ENCODE data around the gene CIB2. TPM values are rescaled to one million over a fixed set of nuclear protein-coding genes. Genes with fewer than 3 reads are reported as not detected.

CIB2 gene
- total and polyA plus RNA-seq, 2 experiments from 2014 or later, result 59.5 to 64.4 TPM

GRCh38 chr15:78090422-78091063 lies 40.7 kb downstream of the CIB2 start (continued):
- TF ChIP-seq ZNF462 (CRISPR knock-in tag; IDR thresholded peaks at IDR 0.05) (no peak), POLR2AphosphoS5 (IDR thresholded peaks at IDR 0.05; ENCODE audit: low read depth) (no peak), STAT1 (IDR thresholded peaks at IDR 0.05; ENCODE audit: unreplicated experiment) (no peak), EZH2phosphoT487 (IDR thresholded peaks at IDR 0.05; ENCODE audit: unreplicated experiment) (no peak), EZH2 (IDR thresholded peaks at IDR 0.05; ENCODE audit: low read depth, unreplicated experiment) (no peak), ZNF114 (CRISPR knock-in tag; IDR thresholded peaks at IDR 0.05) (no peak), NANOG (IDR thresholded peaks at IDR 0.05; ENCODE audit: borderline replicate concordance) (no peak)
- TF ChIP-seq, protein P1, sequence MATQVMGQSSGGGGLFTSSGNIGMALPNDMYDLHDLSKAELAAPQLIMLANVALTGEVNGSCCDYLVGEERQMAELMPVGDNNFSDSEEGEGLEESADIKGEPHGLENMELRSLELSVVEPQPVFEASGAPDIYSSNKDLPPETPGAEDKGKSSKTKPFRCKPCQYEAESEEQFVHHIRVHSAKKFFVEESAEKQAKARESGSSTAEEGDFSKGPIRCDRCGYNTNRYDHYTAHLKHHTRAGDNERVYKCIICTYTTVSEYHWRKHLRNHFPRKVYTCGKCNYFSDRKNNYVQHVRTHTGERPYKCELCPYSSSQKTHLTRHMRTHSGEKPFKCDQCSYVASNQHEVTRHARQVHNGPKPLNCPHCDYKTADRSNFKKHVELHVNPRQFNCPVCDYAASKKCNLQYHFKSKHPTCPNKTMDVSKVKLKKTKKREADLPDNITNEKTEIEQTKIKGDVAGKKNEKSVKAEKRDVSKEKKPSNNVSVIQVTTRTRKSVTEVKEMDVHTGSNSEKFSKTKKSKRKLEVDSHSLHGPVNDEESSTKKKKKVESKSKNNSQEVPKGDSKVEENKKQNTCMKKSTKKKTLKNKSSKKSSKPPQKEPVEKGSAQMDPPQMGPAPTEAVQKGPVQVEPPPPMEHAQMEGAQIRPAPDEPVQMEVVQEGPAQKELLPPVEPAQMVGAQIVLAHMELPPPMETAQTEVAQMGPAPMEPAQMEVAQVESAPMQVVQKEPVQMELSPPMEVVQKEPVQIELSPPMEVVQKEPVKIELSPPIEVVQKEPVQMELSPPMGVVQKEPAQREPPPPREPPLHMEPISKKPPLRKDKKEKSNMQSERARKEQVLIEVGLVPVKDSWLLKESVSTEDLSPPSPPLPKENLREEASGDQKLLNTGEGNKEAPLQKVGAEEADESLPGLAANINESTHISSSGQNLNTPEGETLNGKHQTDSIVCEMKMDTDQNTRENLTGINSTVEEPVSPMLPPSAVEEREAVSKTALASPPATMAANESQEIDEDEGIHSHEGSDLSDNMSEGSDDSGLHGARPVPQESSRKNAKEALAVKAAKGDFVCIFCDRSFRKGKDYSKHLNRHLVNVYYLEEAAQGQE (IDR thresholded peaks at IDR 0.05; ENCODE audit: unreplicated experiment), result no peak

Data from GM23338 (cell line).